ENCODE results near the gene GATB.

Gene GATB

DNA sequence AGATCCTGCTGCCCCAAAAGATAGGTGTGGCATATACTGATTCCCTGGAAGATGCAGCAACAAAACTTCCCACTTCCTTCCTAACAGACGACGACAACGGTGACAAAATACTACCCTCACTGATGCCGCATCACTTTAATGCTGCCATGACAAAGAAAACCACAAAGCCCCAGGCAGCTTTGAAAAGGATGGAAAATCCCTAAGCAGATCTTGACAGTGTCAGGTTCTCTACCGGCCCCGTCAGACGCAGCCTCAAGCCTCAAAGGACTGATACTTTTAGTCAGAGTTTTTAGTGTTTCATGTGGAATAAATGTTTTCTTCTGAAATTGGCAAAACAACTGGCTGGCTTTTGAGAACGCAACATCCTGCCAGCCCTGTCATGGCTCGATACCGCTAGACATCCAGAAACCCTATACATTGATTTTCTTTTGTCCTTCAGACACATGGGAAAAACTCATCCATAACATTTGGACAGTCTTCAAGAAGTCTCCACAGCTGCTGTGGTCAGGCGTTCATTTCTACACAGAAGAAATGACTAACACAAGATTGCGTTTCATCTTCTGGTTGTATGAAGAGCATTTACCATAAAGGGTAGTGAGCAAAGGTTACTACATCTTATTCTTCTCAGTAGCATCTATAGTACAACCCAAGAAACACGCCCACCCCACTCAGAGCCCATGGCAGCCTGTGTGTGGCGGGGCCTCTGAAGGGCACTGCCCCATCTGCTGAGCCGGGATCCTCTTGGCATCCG, 60.1 kb downstream of the GATB start:
- DNase-seq (ENCODE audit: low read depth, low spot score): no peak

DNA sequence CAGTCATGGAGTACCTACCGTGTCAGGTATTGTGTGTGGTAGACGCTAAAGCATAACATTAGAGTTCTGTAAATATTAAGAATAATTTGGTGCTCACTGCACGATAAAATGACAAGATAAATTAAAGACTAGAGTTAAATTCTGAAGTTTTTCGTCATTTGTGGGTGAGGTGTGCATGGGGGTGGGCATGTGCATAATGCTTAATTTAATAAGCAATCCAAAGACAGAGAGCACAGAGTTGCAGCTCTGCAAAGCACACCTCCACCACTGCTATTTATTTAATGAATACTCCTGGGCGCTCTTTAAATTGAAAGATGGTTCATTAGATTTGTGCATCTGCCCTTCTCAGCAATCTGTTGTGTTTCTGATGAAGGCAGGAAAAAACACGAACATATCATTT, 62.6 kb downstream of the GATB start:
- no peak for DNase-seq (ENCODE audit: low read depth, low spot score)

DNA sequence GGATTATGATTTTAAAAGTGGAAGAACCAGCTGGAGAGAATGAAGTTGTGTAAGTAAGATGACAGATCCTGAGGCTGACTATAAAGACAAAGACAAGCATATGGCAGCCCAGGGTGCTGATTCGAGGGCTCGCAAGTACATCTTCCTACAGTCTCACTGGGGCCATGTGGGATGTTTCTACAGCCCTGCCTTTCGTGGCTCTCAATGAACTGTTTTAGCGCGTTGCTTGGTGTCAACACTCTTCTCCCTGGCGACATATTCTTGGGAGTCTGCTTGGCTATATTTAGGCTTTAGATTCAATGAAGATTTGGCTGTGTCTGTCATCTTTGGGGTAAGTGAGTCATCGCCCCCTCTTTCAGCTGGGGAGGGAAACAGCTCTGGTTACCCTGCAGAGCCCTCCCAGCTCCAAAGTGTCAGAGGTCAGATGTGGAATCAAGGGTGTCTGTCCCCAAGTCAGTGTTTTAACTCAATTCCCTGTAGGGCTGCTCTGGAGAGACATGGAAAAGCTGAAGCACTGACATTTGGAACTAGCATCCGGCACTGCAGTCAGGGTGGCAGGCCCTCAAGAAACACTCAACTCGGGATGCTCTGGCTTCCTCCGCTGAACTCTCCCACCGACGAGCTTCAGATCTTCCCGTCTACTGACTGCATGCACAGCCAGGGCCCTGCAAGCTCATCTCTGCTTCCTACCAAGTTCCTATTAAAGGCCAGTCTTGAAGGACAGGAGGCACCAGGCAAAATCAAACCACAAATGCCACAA, 65.7 kb downstream of the GATB start:
- no peak for DNase-seq (ENCODE audit: low read depth, low spot score)

DNA sequence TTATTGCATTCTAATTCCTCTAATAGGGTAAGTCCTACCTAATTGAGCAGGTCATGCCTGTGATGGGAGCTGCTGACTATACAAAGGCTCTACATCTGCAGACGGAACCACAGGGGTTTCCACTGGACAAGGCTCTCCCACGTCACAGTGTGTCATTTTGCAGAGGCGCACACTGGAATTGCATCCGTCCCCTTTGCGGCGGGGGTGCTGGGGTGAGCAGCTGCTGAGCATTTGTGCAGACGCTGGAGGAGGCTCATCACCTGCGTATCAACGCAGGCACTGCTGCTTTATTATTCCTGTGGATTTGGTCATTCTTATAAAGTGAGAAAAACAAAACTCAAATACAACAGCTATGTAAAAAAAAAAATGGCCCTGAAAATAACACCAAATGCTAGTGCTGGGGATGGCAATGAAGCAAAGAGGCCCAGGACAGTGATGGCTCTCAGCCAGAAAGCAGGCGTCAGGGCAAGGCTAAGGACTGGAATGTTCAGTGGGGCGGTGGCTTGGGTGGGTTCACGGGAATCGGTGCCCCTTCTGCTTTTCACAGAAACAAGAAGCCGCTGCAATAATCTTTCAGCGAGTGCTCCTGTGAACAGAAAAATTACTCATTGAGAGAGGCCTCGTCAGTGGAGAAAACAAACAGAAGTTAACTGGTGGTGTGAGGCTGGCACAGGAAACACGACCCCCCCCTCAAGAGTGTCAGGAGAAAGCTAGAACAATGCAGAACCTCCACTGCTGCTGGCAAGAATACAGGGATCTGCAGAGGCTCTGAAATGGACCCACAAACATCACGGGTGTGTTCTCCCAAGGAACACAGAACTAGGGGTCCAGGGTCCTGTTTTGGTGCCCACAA, 67.8 kb downstream of the GATB start:
- DNase-seq (ENCODE audit: low read depth, low spot score): no peak

DNA sequence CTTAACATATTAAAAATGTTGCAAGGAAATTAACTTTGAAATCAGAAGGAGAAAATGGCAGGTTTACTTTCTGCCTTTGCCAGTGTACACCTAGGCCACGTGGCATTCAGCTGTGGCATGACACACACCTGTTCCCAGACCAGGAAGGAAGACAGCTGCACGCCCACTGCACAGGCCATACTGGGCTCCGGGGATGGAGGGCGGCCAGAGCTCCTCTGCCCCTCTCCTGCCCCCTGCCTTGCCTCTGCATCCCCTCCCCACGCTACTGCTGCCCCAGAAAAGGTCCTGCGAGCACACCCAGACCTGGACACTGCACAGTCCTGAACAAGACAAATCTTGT, 68.4 kb downstream of the GATB start:
- DNase-seq (ENCODE audit: low read depth, low spot score): no peak

DNA sequence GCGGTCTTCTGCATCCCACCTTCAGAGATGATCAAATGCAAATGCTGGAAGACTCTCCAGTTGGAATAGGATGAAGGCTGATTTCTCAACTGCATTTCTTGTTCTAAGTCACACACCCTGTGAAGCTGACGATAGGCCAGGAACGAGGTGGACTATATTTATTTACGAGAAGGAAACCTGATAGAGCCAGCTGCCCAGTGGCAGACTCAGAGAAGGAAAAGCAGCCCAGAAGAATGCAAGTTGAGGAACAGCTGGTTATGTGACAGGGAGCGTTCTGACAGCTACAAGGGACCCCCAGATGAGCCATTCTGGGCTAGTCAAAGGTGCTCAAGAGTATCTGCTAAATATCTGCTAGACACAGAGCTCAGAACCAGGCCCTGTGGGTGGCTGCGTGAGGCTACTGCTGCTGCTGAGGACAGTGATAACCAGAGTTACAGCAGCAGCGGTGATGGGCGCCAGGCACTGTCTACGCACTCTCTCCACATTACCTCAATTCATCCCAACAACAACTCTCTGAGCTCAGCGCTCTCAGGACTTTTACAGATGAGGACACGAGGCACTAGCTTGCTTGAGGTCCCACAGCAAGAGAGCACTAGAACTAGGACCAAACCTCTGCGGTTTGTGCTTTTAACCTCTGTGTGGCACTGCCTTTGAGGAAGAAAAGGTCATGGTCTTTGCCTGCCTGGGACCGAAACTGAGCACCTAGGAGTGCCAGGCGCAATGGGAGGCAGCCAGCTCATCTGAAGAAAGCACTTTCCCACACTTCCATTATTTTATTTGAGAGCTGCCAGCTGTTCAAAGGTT, 69.0 kb downstream of the GATB start:
- DNase-seq (ENCODE audit: low read depth, low spot score): no peak

DNA sequence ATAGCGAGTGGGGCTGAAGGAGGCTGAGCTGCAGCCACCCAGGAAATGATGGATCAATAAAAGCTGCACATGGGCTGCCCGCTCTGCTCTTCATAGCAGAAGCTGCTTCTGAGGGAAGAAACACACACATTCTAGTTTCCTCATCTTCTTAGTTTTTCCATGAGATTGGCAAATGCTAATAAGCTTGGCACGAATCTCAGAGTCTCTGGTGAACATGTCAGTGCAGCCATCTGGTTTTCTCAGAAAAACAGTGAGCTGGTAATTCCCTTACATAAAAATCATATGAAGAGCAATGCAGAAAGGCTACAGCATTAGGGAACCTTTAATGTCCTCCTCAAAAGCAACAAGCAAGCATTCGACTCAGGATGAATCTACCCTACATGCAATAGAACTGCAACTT, 69.9 kb downstream of the GATB start:
- DNase-seq (ENCODE audit: low read depth, low spot score): no peak

DNA sequence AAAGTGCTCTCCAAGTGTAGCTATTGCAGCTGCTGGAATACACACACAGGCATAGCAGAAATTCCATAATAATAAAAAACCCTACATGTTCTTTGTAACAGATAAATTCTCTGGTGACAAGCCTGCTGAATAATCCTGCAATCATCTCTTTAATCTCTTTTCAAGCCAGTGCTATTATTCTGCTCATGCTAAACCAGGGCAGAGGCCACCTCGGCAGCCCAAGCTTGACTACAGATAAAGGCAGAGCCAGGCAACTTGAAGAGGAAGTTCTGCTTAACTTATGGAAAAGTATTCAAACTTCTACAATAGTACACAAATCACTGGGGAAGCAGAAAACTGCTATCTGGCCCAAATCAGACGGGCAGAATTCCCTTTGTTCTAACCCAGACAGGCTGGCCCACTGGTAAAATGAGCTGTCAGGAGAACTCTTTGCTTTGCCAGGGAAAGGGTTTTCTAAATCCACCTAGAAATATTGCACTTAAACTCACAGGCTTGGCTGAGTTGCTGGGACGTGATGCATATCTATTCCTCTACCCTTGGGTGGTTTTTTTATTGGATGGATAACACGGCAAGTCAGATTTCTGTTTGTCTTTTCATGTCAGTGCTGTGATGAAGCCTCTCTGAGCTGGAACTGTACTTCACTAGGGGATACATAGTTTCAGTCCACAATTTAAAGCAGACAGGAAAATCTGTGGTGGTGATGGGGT, 70.5 kb downstream of the GATB start:
- DNase-seq (ENCODE audit: low read depth, low spot score): no peak

DNA sequence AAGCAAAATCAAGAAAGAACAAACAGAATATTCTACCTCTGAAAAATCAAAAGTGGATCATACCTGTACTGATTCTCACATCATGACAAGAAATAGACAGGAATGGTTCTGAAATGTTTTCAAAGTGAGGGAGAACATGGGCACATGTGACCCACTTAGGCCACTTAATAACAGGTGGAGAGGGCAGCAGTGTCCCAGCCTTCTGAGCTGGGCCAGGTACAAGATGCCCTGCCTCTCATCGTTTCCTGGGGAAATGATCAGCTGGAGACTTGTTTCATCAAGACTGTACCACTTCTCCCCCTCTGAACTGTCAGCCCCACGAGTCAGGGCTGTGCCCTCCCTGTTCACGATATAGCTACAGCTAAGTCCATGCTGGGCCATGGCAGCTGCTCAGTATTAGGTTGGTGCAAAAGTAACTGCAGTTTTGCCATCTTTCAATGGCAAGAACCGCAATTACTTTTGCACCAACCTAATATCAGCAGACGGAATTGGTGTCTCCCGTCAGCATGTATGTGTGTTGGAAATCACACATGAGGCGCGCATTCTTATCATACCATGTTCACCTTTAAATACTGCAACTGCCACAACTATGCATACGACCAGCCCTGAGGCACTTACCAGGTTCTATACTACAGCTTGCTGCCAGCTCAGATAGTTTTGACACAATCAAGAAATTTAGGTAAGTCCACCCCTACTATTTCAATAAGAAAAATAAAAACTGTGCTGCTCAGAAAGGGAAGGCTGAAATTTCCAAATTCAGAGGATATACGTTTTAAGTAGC, 71.4 kb downstream of the GATB start:
- DNase-seq (ENCODE audit: low read depth, low spot score): no peak

DNA sequence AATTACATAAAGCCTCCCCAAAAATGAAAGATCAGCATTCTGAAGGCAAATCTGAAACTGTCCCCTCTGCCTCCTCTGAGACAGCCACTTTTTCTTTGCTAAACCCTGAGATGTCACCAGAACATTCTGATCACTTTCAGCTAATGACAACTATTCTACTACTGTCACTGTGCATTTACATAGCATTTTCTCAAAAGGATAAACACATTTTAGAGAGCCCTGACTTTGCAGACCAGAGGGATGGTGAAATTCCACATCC, 72.1 kb downstream of the GATB start:
- DNase-seq (ENCODE audit: low read depth, low spot score): no peak

DNA sequence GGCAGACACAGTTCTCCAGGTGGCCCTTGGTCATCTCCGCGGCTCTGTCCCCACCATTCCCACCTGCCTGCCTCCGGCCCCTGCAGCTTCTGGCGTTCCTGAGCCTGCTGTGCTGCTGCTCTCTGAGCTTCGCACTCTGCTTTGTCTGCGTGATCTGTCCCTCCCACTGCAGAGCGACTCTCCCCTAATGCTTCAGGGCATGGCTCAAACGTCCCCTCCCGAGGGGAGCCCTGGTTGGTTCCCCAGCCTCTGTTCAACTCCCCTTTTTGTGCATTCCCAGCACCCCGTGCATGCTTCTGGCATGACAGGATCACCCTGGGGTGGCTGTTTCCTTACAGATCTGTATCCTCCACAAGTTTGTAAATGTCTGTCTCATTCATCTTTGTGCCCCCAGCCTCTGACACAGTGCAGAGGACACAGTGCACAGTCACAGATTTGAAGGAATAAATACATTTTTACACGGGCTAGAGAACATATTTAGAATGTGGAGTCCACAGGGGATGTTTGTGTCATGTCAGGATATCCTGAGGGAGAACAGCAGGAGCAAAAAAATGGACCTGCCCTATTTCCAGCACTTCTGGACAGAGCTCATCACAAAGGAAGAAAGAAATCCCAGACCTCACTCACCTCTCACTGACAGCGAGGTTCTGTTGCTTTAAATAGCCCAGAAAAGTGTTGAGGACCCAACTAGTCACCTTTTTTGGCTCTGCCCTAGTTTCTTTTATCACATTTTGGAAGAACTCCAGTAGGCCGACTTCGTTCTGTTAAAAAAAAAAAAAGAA, 72.6 kb downstream of the GATB start:
- DNase-seq (ENCODE audit: low read depth, low spot score): no peak

DNA sequence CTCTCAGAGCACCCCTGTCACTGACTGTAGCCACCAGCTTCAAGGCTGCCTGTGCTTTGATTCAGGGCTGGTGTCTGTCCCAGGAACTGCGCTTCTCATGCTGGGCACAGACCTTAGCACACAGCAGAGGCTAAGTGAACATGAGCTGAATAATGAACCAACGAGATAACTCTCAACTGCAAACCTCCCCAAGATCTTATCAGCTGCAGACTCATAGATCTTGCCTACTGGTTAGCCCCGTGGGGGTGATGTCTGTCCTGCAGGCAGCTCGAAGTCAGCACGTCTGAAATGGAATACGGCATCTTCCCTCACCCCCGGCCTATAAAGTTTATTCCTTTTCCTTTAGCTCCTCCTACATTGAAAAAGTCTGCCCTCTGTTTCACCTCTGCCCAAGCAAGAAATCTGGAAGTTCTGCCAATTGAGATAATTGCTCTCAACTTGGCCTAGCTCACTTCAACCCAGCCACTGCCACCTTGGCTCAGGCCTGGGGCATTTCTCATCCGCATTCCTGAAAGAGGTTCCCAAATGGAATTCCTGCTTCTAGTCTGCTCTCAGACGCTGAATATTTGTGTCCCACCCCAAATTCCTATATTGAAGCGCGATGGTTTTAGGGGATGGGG, 73.7 kb downstream of the GATB start:
- DNase-seq (ENCODE audit: low read depth, low spot score): no peak

DNA sequence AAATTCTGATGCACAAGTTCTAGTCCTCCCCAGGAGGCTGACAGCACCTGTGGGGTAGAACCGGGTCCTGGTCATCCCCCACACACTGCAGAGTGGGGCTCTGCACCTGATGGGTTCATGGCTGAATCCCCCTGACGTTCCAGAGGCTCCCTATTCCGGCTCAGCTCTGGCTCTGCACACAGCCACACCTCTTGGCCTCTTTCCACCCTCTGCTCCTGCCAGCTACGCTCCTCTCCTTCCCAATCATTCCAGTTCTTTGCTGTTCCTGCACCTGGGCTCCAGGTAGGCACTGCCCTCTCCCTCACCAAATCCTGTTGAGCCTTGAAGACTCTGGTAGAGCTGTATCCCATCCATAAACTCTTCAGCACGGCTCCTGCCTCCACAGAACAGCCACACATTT, 75.5 kb downstream of the GATB start:
- DNase-seq (ENCODE audit: low read depth, low spot score): no peak

DNA sequence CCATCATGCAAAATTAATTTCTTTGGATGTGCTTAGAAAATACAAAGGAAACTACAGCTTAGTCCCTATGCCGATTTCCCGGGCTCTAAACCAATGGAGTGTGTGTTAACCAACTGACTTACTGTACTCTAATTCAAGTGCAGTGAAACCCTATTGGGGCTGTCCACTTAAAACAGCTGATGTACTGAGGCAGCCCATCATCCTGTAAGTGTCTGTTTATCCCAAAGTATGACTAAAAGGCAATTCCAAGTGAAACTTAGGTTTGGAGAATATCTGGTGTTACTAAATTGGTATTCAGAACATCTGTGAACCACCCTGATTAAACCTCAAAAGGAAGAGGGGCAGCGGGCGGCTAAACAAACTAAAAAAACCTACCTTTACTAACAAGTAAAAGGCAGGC, 79.7 kb downstream of the GATB start:
- no peak for DNase-seq (ENCODE audit: low read depth, low spot score)

DNA sequence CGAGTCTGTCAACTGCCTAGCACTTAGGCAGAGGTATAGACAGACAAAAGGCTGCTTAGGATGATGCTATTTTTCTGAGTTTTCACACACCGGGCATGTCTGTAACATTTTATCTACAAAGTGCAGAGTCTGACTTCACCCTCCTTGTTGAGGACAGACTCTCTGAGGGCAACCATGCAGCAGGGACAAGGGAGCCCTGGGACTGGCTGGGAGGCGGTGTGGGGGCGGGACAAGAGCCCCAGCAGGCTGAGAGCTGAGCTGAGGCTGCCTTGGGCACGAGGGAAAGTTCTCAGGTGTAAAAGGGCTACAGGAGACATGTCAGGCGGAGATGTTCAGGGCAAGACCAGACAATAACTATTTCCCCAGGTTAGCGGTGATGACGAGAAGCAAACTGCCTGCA, 81.6 kb downstream of the GATB start:
- DNase-seq (ENCODE audit: low read depth, low spot score): no peak

DNA sequence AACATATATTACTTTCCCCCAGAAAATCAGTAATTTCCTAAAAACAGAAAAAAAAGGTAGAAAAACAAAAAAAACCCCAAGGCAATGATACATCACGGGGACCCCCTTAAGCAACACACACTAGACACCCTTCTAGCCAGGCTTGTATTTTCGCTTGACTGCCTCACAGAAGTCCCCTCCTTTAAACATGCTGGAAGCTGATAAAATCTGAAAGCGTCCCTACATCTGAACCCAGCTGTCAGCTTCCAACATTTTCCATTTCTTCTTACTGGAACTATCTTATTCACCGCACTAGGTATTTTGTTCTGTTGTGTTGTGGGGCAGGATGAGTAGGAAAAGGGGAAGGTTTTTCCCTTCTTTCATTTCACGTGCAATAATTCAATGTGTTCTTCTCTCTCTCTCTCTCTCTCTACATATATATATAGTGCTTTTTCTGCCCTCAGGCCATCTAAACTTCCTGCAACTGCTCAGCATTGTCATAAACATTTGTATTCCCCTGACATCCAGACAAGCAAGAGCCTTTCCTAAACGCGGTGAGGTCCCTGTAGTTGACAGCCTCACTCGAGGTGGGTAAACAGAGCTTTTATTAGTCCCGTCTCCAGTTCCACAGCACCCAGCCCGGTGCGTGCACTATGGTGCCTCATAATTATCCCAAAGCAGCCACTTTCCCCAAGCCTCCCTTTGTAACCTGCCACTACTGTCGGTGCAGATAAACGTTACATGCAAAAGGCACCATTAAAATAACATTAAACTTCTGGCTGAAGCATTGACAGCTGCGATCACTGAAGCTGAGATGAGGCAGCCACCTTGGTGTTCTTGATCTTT, 82.5 kb downstream of the GATB start:
- no peak for DNase-seq (ENCODE audit: low read depth, low spot score)

DNA sequence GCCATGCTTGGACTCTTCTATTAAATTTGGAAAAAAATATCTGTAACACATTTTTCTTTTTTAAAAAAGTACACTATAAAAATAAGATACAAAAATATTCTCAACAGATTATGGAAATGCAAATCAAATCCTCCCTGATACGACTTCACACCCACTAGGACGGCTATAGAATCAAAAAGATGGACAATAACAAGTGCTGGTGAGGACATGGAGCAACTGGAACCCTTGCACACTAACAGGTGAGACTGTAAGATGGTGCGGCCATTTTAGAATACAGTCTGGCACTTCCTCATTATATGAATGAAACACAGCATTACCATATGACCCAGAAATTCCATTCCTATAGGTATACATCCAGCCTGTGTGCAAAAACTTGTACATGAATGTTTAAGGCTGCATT, 83.6 kb downstream of the GATB start:
- DNase-seq (ENCODE audit: low read depth, low spot score): no peak

DNA sequence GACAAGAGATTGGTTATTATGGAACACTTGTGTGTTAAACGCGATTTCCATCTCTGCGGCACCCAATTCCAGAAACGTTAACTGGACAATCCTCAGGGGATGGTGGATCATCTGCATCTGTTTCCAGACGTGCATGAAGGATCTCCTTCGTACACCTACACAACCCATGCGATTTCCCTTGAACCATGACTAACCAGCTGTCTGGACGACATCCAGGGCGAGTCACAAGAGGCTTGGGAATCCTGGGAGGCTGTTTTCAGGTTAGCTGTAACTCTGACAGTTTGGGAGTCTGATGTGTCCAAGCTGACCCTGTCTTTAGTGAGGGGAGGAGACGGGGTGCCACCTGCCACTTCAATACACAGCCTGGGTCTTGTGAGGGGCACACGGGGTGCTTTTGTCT, 84.5 kb downstream of the GATB start:
- no peak for DNase-seq (ENCODE audit: low read depth, low spot score)
